ENCODE measurements around the gene AAMP. TPM values are rescaled to one million over a fixed set of nuclear protein-coding genes. Genes with fewer than 3 reads are reported as not detected.

The AAMP gene
- polyA plus RNA-seq, 4 donors: 127 to 144 (median 131) TPM

DNA sequence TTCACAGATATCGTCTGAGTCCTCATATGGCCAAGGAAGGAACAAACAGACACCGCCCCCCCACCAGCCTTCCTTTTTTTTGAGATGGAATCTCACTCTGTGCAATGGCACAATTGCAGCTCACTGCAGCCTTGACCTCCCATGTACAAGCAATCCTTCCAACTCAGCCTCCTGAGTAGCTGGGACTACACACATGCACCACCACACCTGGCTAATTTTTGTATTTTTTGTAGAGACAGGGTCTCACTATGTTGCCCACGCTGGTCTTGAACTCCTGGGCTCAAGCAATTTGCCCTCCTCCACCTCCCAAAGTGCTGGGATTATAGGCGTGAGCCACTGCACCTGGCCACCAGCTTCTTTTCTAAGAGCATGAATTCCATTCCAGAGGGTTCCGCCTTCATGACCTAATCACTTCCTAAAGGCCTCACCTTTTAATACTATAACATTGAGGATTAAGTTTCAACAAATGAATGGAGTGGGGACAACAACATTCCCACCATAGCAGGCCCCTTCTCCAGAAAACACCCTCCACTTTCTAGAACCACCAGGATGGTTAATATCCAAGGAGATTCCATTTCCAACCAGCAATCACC lies 24.6 kb upstream of the AAMP start:
- DNase-seq (ENCODE audit: low read depth in 4 of 4, low spot score in 2 of 4): no peak

DNA sequence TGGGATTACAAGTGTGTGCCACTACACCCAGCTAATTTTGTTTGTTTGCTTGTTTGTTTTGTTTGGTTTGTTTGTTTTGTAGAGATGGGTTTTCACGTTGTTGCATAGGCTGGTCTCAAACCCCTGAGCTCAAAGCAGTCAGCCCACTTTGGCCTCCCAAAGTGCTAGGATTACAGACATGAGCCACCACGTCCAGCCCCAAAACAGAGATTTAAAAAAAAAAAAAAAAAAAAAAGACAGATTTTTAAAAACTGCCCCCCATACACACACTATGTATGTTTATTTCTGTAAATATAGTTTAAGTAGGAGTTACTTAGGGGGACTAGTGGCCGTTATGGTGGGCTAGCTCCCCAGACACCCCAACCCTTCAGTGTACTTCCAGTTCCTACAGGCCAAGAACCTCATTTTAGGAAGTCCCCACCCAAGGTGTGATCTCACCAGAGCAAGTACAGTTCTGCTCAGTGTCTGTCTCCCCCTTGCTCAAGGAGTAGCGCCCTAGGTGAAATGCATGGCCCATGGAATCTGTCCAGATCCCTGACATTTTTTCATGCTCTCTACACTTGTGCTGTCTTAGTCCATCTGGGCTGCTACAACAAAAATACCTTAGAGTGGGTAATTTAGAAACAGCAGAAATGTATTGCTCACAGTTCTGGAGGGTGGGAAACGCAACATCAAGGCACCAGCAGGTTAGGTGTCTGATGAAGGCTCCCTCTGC lies 23.9 kb upstream of the AAMP start:
- DNase-seq (ENCODE audit: low read depth in 4 of 4, low spot score in 2 of 4): no peak

DNA sequence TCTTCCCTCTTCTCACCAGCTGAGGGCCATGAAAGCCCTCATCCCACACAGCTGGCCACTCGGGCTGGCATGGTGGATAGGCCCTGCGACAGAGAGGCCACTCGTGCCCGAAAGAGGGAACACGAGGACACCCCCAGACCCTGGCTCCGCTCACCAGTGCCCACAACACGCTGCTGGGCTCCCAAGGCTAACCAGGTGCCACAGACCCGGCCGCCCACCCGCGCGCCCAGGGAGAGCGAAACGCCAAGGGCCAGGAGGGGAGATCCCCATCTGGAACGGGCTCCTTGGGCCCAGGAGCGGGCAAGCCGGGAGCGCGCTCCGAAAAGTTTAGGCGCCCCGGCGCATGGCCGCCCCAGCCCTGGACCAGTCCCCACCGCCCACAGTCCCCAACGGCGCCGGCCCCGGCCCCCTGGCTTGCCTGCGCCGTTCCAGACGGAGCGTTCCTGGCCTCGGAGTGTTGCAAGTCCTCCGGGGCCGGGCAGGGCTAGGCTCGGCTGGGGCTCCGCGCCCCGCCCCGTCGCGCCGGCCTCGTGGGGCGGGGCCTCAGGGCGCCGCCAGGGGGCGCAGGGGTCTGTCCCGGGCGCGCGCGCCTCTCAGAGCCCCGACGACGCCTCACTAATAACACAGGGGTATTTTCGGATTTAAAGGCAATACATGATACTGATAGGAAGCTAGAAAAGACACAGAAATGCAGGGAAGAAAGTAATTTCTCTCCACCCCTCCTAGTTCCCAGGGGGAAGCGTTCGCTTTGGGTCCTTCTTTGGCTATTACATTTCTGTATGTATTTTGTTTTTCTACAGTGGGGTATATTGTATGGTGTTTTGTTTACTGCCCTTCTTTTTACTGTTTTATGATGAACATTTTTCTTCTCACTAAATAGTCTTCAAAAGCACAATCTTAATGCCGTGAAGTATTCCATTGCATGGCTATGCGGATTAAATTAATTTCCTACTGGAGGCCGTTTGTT lies 22.4 kb upstream of the AAMP start, which contains the start of gene TMBIM1:
TMBIM1 (minus strand) TSS at position 456 of the 967 bp plus-strand sequence. CDS start 10,362 bp downstream, outside the sequence.
- no peak for DNase-seq (ENCODE audit: low read depth in 4 of 4, low spot score in 2 of 4)

DNA sequence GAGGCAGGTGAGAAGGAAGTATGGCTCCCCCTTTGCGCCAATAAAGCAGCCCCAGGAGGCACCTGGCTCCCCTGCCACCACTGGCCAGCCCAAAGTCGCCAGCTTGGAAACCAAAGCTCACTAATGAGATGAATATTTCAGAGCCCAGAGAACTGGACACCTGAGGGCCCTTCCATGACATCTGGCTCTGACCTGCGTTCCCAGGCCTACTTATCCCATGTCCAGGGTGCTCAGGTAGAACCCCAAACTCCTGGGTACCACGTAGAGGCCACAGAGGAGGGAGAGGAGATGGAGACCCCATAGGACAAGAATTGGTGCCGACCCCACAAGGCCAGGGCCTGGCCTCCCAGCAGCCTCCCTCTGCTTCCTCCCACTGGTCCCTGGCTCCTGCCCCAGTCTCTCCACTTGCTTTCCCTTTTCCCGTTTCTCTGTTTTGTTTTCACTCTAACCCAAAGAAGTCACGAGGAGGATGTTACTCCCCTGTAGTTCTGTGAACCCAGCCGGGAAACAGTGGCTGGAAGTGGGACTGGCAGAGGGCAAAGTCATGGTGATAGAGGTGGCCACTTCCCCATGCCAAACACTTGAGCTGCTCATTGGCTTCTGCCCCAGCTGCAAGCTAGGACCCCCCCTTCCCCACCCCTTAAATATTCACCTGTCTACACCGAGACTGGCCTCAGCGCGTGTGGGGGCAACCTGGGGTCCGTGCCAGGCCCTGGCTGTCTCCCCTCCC lies 21.5 kb upstream of the AAMP start:
- no peak for DNase-seq (ENCODE audit: low read depth in 4 of 4, low spot score in 2 of 4)

DNA sequence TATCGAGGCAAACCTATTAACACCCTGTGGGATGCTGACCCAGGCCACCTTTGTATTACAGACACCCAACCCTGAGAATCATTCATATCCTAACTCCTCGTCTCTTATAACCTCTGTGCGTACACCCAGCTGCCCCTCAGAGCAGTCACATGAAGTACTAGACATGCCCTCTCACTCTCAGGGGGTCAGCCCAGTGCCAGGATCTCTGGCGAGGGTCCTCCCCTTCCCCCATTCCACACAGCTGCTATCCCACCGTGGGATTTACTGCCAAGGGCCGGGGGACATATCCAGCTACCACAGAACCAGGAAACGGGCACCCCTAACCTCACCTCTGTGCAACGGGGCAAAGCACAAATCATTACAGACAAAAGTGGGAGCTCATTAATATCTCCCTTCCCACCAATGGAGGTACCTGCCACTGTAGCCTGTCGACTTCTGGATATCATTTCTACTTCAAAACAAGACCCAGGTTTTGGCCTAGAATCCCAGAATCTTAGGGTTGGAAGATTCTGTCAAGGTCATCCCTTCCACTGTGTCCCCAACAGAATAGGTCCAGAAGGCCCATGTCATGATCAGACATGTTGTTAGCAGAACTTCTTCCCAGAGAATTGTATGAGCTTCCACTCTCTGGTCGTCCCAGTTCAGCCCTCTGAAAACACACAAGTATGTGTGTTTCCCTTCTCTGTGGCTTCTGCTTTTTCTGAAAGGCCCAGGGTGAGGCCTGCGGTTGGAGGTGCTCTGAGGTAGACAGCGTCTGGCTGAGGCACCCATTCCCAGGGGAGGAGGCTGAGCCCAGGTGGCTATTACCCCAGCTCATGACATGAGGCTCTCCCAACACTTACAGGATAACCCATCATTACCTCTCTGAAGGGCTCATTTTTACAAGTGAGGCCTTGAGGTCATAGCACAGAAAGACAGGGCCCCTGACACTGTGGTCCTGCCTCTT lies 20.7 kb upstream of the AAMP start:
- no peak for DNase-seq (ENCODE audit: low read depth in 4 of 4, low spot score in 2 of 4)

DNA sequence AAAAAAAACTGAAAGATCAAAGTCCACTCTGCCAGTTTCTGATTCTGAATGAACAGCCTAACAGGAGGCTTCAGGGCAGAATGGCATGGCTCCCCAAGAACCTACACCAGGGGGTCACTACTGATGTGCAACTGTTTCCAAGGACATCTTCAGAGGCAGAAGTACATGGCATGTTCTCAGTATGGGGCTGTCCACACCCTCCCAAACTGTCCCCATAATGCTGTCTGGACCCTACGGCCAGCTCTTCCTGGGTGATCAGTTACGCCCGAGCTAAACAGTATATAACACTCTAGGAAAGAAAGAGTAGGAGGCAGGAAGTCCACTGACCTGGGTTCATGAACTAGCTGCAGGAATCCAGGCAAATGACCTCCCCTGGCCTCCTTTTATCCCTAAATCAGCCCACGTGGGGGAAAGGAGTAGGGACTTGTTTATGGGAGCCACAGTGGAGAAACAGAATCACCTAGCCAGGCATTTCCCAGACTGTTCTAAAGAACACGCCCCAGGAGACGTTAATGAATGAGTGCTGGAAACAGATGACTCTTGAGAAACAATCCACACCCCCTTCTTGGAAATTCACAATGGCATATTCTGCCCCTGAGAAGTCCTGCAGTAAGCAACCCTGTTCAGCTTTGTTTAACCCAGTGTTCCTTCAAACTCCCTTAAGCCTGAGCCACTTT lies 19.8 kb upstream of the AAMP start:
- no peak for DNase-seq (ENCODE audit: low read depth in 4 of 4, low spot score in 2 of 4)

DNA sequence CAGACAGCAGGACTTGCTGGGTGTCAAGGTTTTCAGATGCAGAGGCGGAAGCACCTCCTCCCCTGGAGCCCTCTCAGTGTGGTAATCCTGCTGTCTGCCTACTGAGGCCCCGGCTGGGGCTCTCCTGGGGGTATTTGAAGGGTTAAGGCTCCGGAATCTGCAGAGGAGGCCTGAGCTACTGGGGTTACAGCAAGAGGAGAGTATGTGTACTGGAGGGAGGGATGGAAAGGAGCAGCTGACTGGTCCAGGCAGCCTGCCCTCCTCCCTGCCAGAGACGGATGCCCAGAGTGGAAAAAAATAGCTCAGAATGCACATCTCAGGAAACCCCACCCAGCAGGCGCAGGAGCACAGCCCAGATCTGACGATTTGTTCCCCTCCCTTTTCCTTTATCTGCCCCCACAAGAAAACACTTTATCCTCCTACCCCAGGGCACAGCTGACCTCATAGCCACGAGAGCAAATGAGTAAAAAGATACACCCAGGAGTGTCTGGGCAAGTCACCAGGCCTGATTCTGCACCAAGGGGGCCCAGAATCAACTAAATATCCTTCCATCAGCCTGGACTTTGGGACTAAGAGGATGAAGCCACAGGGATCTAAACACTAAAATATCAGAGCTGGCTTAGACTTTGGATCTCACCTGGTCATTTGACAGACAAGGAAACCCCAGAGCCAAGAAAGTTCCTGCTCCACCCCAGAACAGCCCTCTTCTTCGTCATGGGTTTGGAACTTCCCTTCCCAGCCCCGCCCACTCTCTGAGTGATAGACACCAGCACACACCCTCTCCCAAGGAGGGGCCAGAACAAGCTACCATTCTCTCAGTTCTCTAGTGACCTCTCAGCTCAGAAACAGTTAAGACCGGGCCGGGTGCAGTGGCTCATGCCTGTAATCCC lies 16.9 kb upstream of the AAMP start:
- DNase-seq (ENCODE audit: low read depth in 4 of 4, low spot score in 2 of 4): no peak

DNA sequence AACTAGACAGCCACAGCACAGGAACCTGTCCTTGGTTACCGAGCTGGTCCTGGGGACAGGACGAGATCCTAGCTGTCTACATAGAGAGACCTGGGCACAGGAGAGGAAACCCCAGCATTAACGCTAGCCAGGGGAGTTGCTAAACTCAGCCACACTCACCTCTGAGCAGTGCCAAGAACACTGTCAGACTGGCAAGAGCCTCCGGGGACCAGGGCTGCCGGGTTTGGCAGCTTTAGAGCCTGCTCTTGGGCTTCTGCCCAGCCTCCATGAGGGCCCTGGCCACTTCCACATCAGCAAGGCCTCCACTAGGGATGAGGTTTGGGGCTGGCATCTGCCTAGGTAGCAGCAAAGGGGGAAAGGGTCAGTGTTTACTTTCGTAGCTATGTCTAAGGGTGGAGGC lies 15.7 kb upstream of the AAMP start:
- no peak for DNase-seq (ENCODE audit: low read depth in 4 of 4, low spot score in 2 of 4)

DNA sequence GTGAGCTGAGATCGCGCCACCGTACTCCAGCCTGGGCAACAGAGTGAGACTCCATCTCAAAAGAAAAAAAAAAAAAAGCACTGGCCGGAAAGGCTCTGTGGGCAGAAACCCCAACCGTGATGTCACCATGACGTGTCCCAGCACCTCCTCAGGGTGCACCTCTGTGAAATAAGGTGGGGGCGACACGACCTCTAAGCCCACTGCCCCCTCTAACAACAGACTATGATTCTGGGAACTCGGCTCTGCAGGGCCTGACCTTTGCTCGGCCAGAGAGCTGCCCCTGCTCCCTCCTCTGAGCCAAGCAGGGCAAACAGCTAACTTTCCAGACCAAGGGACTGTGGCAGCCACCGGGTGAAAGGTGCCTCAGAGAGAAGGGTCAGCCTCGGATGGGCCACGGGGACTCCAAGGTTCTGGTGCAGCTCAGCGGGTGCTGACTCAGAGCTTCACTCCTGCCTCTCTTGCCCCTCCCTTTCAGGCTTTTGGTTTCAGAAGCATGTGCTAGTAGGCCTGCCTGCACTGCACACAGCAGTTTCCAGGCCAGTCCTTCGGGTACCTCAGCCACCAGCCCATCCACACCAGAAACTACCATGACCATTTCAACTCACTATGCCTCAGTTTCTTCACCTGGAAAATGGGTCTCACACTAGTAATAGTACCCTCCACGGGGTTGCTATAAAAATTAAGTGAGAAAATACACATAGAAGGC lies 14.3 kb upstream of the AAMP start:
- DNase-seq (ENCODE audit: low read depth in 4 of 4, low spot score in 2 of 4): no peak

DNA sequence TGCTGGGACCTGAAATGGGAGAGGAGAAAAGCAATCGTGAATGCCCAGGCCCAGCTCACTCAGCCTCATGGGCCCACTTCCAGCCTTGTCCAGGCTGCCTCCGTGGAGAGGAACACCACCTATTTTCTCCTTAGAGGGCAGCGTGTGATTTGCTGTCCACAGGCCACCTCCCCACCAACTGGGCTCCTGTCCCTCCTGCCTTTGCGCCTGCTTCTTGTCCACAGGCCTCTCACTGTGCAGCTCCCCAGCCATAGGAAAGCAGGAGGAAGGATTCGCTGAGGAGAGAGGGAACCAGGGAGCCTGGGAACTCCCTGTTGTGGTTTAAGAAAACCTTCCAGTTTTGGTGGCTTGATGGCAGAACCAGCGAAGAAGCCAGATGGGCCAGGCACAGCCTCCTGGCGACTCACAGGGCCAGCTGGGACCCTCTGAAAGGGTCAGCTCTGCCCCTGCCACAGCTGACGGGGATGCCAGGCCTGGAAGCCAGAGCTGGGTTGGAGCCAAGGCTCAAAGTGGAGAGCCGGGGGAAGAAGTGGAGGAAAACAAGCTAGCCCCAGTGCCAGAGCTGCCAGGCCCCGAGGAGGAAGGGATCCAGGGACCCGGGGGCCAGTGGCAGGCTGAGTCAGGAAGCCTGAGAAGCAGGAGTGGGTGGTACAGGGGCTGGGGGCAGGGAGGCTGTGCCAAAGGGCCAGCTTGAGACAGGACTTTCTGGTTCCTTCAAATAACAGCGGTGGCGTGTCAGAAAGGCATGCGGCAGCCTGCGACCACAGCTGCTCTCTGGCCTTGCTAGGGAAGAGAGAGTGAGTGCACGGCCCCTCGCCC lies 12.4 kb upstream of the AAMP start:
- no peak for DNase-seq (ENCODE audit: low read depth in 4 of 4, low spot score in 2 of 4)

DNA sequence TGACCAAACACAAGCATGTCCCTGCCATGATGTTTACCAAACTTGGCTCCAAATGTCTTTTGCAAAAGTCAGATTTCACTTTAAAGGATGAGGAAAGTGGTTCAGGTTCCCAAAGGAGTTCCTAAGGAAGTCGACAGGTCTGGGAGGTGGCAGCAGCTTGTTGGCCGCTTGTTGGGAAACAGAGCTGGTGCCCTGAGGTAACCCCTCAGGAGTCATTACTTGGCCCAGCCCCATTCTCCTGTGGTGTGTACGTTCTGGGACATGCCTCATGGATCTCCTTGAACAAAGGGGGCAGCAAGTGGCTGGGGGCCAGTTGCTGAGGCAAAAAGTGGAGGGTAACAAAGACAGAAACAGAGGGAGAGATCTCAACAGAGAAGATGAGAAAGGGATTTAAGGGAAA lies 11.5 kb upstream of the AAMP start:
- DNase-seq (ENCODE audit: low read depth in 4 of 4, low spot score in 2 of 4): no peak

DNA sequence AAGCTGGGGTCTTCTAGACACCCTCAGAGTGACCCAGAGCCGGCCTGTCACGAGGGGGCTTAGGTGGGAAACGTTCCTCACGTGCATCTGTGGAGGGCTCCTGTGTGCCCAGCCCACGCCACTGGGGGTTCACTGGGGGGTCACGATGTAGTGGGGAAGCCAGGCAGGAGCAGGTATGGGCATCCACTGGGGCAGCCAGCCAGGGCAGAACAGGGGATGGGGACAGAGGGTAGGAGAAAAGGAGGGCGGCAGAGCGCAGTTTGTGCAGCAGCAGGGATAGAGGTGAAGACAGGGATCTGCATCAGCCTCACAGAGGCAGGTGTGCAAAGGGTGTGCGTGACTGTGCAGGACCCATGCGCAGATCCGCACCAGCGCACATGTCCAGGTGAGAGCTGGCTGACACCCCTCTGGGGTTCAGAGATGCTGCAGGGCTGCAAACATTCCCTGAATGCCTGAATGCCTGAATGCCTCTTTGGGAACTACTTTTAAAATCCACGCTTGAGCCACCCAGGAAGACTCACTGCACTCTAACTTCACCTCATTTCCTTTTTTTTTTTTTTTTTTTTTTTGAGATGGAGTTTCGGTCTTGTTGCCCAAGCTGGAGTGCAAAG lies 10.4 kb upstream of the AAMP start:
- DNase-seq (ENCODE audit: low read depth in 4 of 4, low spot score in 2 of 4): no peak

DNA sequence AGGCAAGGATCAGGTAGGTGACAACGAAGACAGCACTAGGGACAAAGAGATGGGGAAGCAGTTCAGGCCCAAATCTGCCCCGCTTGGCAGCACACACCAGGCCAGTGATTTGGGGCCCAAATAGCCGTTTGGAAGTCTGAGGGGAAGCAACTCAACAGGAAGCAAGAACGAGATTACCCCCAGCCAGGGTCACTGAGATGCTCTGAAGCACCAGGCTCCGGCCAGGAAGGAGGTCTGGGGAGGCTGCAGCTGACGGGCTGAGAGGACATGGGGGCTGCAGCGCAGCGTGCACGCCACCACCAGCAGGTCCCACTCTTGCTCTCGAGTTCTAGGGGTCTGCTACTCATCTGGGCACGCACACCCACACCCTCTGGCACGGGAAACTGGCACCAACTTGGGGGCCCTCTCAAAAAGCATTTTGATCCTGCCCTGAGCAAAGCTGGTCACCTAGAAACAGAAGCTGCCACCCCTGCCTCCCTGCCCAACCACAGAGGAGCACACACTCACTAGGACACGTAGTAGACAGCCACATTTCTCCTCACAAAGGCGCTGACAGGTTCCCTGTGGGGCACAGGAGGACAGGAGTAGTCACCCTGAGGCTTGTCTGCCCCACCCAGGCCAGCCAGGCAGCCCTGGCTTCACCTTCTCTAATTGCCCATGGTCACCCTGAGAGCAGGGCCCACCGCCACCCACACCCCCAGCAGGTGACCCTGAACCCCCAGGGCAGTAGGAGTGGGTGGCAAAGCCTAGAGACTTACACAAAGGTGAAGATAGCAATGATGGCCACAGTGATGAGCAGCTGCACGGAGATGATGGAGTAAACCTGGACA lies 8.8 kb upstream of the AAMP start:
- DNase-seq (ENCODE audit: low read depth in 4 of 4, low spot score in 2 of 4): no peak

DNA sequence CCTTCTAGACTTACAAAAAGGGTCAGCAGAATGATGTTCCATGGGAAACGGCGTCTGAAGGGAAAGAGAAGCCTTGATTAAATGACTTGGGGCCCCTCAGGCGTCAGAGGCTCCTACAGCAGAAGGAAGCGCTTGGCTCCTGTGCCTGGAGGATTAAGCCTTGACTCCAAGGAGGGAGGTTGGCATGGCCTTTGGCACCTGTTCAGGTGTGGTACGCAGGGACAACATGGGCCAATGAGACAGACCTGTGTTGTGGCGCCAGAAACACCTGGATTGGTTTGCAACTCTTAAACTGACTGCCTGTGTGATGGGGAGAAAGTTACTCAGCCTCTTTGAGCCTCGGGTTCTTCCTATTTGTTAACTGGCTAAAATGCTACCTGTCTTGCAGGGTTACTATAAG lies 8.0 kb upstream of the AAMP start:
- no peak for DNase-seq (ENCODE audit: low read depth in 4 of 4, low spot score in 2 of 4)

Measured in left renal cortex interstitium (tissue), 4 donors.